ENCODE results near the gene KCNQ5.

The KCNQ5 gene

DNA sequence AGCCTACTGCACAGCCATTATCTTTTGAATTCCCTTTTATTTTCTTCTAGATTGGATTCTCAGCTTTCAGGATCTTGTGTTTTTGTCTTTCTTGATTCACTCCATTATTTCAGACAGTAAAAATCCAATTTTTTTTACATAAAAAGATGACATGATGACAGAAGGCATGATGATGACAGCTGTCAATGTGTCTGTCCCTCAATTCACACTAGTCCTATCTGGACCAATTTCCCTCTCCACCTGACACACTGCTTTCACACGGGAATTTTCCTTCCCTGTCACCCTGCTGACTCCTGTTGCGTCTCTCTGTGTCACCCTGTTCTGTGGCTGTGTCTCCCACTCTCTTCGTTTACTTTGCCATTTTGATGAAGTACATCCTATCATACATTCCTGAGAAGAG, 529.9 kb downstream of the KCNQ5 start:
- Histone ChIP-seq H3K27ac (ENCODE audit: low read depth, low read length) (no peak overlapping the region), H3K9ac (ENCODE audit: low read depth, low read length) (no peak overlapping the region), H3K9me3 (ENCODE audit: control insufficient read depth, insufficient read depth, low read length) (no peaks in the 10 kb centered on the region)

GRCh38 chr6:73152556-73152955, 530.7 kb downstream of the KCNQ5 start:
- no peak overlapping the region for H3K9ac ChIP-seq (ENCODE audit: low read depth, low read length)
- H3K4me3 ChIP-seq (ENCODE audit: low read depth, low read length) = no peak overlapping the region
- H3K9me3 ChIP-seq (ENCODE audit: control insufficient read depth, insufficient read depth, low read length) = no peaks in the 10 kb centered on the region
- no peak overlapping the region for H3K27ac ChIP-seq (ENCODE audit: low read depth, low read length)
- H3K27me3 ChIP-seq (ENCODE audit: control insufficient read depth, insufficient read depth, low read length) = no peaks in the 10 kb centered on the region
- no peaks in the 10 kb centered on the region for H3K4me1 ChIP-seq (ENCODE audit: control insufficient read depth, insufficient read depth, low read length)
- H3K36me3 ChIP-seq (ENCODE audit: control insufficient read depth, insufficient read depth, low read length) = no peaks in the 10 kb centered on the region

More for the DNA sequence above, 529.9 kb downstream of the KCNQ5 start:
- Histone ChIP-seq H3K4me3 (ENCODE audit: low read depth, low read length) (no peak overlapping the region), H3K36me3 (ENCODE audit: control insufficient read depth, insufficient read depth, low read length) (no peaks in the 10 kb centered on the region), H3K4me1 (ENCODE audit: control insufficient read depth, insufficient read depth, low read length) (no peaks in the 10 kb centered on the region), H3K27me3 (ENCODE audit: control insufficient read depth, insufficient read depth, low read length) (no peaks in the 10 kb centered on the region)

- Histone ChIP-seq H3K4me1 (ENCODE audit: control insufficient read depth, insufficient read depth, low read length) (no peaks in the 10 kb centered on the region), H3K9ac (ENCODE audit: low read depth, low read length) (no peak overlapping the region), H3K27ac (ENCODE audit: low read depth, low read length) (no peak overlapping the region), H3K36me3 (ENCODE audit: control insufficient read depth, insufficient read depth, low read length) (no peaks in the 10 kb centered on the region), H3K4me3 (ENCODE audit: low read depth, low read length) (no peak overlapping the region), H3K27me3 (ENCODE audit: control insufficient read depth, insufficient read depth, low read length) (no peaks in the 10 kb centered on the region), H3K9me3 (ENCODE audit: control insufficient read depth, insufficient read depth, low read length) (no peaks in the 10 kb centered on the region)
These were observed 531.3 kb downstream of the KCNQ5 start for GRCh38 chr6:73152966-73153757.

DNA sequence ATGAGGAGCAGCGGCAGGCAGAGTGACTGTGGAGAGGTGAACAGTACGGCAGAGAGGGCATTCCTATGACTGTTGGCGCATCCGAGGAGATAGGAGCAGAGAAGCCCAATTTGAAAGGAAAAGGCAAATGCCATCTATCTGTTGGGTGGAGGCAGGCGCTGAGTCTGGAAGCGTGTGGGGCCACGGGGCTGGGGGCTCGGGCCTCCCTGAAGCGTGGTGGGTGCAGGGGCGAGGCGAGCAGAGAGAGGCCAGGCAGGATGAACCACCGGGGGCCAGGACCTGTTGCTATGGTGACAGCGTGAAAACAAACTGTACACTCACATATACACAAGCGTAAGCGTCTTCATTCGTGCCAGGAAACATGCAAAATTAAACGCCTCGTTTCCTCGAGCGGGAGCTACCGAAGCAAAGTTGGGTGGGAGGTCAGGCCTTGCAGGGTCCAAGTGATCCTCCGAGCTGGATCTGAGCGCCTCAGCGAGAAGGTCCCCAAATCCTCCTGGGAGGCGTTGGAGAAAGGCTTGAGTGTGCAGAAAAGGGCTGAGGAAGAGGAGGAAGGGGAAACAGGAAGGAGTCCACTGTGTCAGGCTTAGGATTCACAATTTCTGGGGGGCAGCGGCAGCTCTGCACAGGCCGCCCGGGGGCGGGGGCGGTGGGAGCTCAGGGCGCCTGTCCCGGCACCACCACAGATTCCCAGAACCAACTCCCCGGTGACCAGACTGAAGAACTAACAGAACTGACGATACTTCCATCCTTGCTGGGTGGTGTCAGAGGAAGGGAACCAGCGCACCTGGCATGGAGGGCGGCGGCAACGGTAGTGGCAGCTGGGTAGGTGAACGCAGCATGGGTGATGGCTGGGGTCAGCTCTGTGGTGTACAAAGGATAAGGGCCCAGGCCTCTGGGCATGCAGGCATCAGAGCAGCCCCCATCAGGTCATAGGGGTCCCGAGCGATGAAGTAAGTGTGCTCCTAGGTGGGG, 535.2 kb downstream of the KCNQ5 start:
- H3K9ac ChIP-seq (ENCODE audit: low read depth, low read length) = no peak overlapping the region
- no peak overlapping the region for H3K27ac ChIP-seq (ENCODE audit: low read depth, low read length)
- H3K36me3 ChIP-seq (ENCODE audit: control insufficient read depth, insufficient read depth, low read length) = no peaks in the 10 kb centered on the region
- H3K27me3 ChIP-seq (ENCODE audit: control insufficient read depth, insufficient read depth, low read length) = no peaks in the 10 kb centered on the region
- H3K4me3 ChIP-seq (ENCODE audit: low read depth, low read length) = no peak overlapping the region
- no peaks in the 10 kb centered on the region for H3K9me3 ChIP-seq (ENCODE audit: control insufficient read depth, insufficient read depth, low read length)
- H3K4me1 ChIP-seq (ENCODE audit: control insufficient read depth, insufficient read depth, low read length) = no peaks in the 10 kb centered on the region

DNA sequence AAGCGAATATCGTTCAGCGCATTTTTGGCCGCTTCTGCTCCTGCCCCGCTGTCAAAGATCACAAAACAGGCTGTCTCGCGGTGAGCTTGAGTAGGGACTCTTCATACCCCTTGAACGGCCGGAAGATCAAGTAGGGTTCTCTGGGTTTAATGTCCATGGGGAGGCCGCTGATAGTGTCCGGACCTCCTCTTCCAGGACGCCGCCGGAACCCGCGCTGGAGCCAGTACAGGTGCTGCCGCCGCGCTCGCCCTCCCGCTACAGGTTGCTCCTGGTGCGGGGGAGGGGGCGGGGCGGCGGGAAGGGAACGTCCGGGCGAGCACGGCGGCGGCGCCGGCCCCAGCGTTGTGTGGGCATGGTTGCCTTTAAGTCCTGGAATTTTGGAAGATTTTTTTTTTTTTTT, 536.0 kb downstream of the KCNQ5 start:
- H3K27ac ChIP-seq (ENCODE audit: low read depth, low read length) = no peak overlapping the region
- H3K36me3 ChIP-seq (ENCODE audit: control insufficient read depth, insufficient read depth, low read length) = no peaks in the 10 kb centered on the region
- no peaks in the 10 kb centered on the region for H3K9me3 ChIP-seq (ENCODE audit: control insufficient read depth, insufficient read depth, low read length)
- H3K9ac ChIP-seq (ENCODE audit: low read depth, low read length) = no peak overlapping the region
- H3K4me3 ChIP-seq (ENCODE audit: low read depth, low read length) = no peak overlapping the region
- no peaks in the 10 kb centered on the region for H3K27me3 ChIP-seq (ENCODE audit: control insufficient read depth, insufficient read depth, low read length)
- no peaks in the 10 kb centered on the region for H3K4me1 ChIP-seq (ENCODE audit: control insufficient read depth, insufficient read depth, low read length)

GRCh38 chr6:73169111-73169510, 547.2 kb downstream of the KCNQ5 start:
- no peaks in the 10 kb centered on the region for H3K36me3 ChIP-seq (ENCODE audit: control insufficient read depth, insufficient read depth, low read length)
- H3K27me3 ChIP-seq (ENCODE audit: control insufficient read depth, insufficient read depth, low read length) = no peaks in the 10 kb centered on the region
- no peak overlapping the region for H3K9ac ChIP-seq (ENCODE audit: low read depth, low read length)
- H3K27ac ChIP-seq (ENCODE audit: low read depth, low read length) = no peak overlapping the region
- no peaks in the 10 kb centered on the region for H3K4me1 ChIP-seq (ENCODE audit: control insufficient read depth, insufficient read depth, low read length)
- H3K4me3 ChIP-seq (ENCODE audit: low read depth, low read length) = no peak overlapping the region
- H3K9me3 ChIP-seq (ENCODE audit: control insufficient read depth, insufficient read depth, low read length) = no peaks in the 10 kb centered on the region

GRCh38 chr6:73169633-73170032, 547.8 kb downstream of the KCNQ5 start:
- H3K9me3 ChIP-seq (ENCODE audit: control insufficient read depth, insufficient read depth, low read length) = no peaks in the 10 kb centered on the region
- H3K4me1 ChIP-seq (ENCODE audit: control insufficient read depth, insufficient read depth, low read length) = no peaks in the 10 kb centered on the region
- no peak overlapping the region for H3K27ac ChIP-seq (ENCODE audit: low read depth, low read length)
- H3K27me3 ChIP-seq (ENCODE audit: control insufficient read depth, insufficient read depth, low read length) = no peaks in the 10 kb centered on the region
- no peak overlapping the region for H3K4me3 ChIP-seq (ENCODE audit: low read depth, low read length)
- H3K9ac ChIP-seq (ENCODE audit: low read depth, low read length) = no peak overlapping the region
- no peaks in the 10 kb centered on the region for H3K36me3 ChIP-seq (ENCODE audit: control insufficient read depth, insufficient read depth, low read length)

DNA sequence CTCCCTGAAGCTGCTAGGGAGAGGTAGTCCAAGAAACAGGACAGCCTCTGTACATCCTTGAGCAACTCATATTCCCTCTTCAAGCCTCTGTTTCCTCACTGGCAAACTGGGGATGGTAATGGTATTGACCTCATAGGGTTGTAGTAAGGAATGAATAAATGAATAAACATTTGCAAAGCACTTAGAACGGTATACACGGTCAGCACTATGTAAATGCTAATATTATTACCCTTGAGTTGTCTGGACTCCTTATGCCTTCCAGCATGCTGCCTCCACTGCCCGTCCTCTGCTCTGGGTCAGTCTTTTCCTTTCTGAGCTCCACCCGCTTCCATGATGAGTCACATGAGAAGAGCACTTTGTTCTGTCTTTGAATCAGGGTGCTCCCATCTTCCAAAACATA, 552.8 kb downstream of the KCNQ5 start:
- Histone ChIP-seq H3K4me3 (ENCODE audit: low read depth, low read length) (no peak overlapping the region), H3K9me3 (ENCODE audit: control insufficient read depth, insufficient read depth, low read length) (no peaks in the 10 kb centered on the region), H3K27me3 (ENCODE audit: control insufficient read depth, insufficient read depth, low read length) (no peaks in the 10 kb centered on the region), H3K27ac (ENCODE audit: low read depth, low read length) (no peak overlapping the region), H3K4me1 (ENCODE audit: control insufficient read depth, insufficient read depth, low read length) (no peaks in the 10 kb centered on the region), H3K36me3 (ENCODE audit: control insufficient read depth, insufficient read depth, low read length) (no peaks in the 10 kb centered on the region), H3K9ac (ENCODE audit: low read depth, low read length) (no peak overlapping the region)

GRCh38 chr6:73176057-73176456, 554.2 kb downstream of the KCNQ5 start:
- H3K4me3 ChIP-seq (ENCODE audit: low read depth, low read length) = no peak overlapping the region
- no peaks in the 10 kb centered on the region for H3K27me3 ChIP-seq (ENCODE audit: control insufficient read depth, insufficient read depth, low read length)
- H3K27ac ChIP-seq (ENCODE audit: low read depth, low read length) = no peak overlapping the region
- H3K4me1 ChIP-seq (ENCODE audit: control insufficient read depth, insufficient read depth, low read length) = no peaks in the 10 kb centered on the region
- H3K9ac ChIP-seq (ENCODE audit: low read depth, low read length) = no peak overlapping the region
- H3K36me3 ChIP-seq (ENCODE audit: control insufficient read depth, insufficient read depth, low read length) = no peaks in the 10 kb centered on the region
- no peaks in the 10 kb centered on the region for H3K9me3 ChIP-seq (ENCODE audit: control insufficient read depth, insufficient read depth, low read length)

DNA sequence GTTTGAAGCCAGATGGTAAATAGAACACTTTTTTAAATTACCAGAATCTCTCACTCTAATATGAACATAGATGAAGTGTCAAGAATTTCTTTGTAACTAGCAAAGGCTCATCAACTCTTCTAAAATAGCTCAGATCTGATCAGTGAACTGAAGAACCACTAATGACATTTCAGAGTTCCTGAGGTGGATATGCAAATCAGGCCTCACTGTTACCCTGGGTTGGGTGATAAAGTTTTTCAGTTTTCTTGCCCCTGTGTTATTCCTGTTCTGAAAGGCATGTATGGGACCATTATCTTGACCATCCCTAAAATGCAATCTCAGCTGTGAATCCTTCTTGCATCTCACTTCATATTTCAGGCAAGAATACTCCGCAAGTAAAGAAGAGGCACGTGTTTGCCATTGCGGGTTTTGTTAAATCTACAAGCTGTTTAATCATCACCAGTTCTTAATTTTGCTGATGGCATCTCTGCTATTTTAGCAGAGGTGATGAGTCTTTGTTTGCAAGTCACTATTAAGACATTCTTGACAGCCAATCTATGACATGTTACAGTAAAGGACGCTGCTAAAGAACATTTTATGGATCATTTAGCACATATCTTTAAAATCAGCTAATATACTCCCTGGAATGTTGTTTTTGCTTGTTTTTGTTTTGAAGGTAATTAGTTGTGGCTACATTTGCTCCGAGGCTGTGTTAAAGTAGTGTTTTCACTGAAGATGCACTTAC, 555.5 kb downstream of the KCNQ5 start:
- Histone ChIP-seq H3K27me3 (ENCODE audit: control insufficient read depth, insufficient read depth, low read length) (no peaks in the 10 kb centered on the region), H3K4me1 (ENCODE audit: control insufficient read depth, insufficient read depth, low read length) (no peaks in the 10 kb centered on the region), H3K4me3 (ENCODE audit: low read depth, low read length) (no peak overlapping the region), H3K9me3 (ENCODE audit: control insufficient read depth, insufficient read depth, low read length) (no peaks in the 10 kb centered on the region), H3K27ac (ENCODE audit: low read depth, low read length) (no peak overlapping the region), H3K36me3 (ENCODE audit: control insufficient read depth, insufficient read depth, low read length) (no peaks in the 10 kb centered on the region), H3K9ac (ENCODE audit: low read depth, low read length) (no peak overlapping the region)

All from HUES48 (cell line).